Measurements from ENCODE around the gene RASA3. TPM values are rescaled to one million over a fixed set of nuclear protein-coding genes. Genes with fewer than 3 reads are reported as not detected.

The RASA3 gene
- total RNA-seq, 1 donor from 2014 or later, result 84.2 TPM

- intact Hi-C loops (cut with micrococcal nuclease), result no loop called here
Measured at GRCh38 chr13:114037674-114038073, 94.7 kb downstream of the RASA3 start.

DNA sequence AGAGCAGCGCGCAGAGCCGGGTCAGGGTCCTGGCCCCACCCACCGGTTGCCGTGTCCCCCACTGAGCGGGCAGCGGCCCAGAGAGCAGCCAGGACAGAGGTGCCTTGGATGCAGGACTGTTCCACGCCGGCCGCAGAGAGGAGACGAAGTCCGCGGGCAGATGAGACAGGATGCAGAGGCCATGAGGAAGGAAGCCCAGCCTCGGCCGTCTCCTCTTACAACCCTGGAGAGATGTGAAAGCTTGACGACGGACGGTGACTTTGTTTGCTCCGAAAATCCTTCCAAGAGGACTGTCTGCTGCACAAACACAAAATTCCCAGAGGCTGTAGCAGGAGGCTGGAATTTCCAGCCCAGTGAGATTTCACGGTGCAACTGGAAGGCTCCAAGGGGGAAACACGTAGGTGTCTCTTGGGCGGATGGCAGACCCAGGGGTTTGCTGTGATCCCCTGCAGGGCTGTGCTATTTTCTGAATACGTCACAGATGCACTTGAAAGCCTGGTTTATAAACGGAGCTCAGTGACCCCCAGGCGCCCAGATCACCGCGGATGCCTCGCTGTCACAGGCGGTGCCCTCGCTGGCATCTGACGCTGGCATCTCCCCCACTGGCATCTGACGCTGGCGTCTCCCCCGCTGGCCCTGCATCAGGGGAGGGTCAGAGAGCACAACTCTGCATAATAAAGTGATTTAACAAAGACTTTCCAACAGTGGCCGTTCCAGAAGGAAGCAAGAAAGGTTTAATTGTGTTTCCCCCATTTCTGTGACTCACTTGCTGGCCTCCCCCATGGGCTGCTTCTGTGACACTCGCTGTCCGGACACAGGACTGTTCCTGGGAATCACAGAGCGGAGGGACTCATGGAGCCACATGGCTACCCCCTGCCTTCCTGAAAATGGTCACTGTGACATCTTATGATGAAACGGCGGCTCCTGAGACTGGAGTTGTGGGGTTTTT, 96.6 kb downstream of the RASA3 start:
- intact Hi-C loops (cut with micrococcal nuclease), result no loop called here

- intact Hi-C loops (cut with micrococcal nuclease), result no loop called here
Measured at GRCh38 chr13:114035186-114035582, 97.2 kb downstream of the RASA3 start.

- intact Hi-C loops (cut with micrococcal nuclease), result no loop called here
Measured at GRCh38 chr13:114034481-114034891, 97.9 kb downstream of the RASA3 start.

GRCh38 chr13:114033541-114034315, 98.7 kb downstream of the RASA3 start:
- intact Hi-C loops (cut with micrococcal nuclease), result no loop called here

DNA sequence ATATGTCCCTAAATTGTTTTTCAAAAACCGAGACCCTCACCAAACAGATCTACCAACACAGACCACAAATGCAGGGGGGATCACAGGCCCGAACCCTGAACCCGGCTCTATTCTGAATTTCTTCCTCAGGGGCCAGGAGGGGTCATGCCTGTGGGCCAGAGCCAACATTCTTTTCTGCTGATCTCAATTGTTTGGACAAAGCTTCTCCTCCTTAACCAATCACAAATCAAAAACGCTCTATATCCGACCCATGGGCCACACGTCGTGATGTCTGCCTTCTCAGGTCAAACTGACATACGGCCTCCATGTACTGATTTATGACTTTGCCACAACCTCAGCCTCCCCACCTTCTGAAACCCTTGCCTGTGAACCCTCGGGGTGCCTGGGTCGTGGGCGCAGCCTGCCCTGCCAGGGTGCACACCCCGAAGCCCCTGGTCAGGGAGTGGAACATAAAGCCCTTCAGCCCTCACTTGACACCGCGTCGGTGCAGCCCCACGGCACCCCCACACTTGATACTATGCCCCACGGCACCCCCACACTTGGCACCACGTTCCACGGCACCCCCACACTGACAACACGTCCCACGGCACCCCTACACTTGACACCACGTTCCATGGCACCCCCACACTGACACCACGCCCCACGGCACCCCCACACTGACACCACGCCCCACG, 100.2 kb downstream of the RASA3 start:
- intact Hi-C loops (cut with micrococcal nuclease), result no loop called here

- intact Hi-C loops (cut with micrococcal nuclease), result no loop called here
Measured at GRCh38 chr13:114031631-114032030, 100.8 kb downstream of the RASA3 start.

DNA sequence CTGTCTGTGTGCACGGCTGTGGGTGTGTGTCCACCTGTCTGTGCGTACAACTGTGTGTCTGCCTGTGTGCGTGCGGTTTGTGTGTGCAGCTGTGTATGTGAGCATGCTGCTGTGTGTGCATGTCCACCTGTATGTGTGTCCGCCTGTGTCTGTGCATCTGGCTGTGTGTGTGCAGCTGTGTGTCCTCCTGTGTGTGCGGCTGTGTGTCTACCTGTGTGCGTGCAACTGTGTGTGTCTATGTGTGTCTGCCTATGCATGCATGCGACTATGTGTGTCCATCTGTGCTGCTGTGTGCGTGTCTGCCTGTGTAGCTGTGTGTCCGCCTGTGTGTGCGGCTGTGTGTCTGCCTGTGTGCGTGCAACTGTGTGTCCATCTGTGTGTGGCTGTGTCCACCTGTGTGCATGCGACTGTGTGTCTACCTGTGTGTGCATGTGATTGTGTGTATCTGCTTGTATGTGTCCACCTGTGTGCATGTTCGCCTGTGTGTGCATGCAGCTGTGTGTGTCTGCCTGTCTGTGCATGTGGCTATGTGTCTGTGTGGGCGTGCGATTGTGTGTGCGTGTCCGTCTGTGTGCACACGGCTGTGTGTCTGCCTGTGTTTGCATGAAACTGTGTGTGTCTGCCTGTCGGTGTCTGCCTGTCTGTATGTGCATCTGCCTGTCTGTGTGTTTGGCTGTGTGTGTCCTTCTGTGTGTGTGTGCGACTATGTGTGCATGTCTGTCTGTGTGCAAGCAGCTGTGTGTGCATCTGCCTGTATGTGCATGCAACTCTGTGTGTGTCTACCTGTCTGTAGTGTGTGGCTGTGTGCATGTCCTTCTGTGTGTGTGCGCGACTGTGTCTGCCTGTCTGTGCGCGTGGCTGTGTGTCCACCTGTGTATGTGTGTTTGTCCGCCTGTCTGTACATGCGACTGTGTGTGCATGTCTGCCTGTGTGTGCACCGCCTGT, 101.5 kb downstream of the RASA3 start:
- intact Hi-C loops (cut with micrococcal nuclease), result no loop called here

DNA sequence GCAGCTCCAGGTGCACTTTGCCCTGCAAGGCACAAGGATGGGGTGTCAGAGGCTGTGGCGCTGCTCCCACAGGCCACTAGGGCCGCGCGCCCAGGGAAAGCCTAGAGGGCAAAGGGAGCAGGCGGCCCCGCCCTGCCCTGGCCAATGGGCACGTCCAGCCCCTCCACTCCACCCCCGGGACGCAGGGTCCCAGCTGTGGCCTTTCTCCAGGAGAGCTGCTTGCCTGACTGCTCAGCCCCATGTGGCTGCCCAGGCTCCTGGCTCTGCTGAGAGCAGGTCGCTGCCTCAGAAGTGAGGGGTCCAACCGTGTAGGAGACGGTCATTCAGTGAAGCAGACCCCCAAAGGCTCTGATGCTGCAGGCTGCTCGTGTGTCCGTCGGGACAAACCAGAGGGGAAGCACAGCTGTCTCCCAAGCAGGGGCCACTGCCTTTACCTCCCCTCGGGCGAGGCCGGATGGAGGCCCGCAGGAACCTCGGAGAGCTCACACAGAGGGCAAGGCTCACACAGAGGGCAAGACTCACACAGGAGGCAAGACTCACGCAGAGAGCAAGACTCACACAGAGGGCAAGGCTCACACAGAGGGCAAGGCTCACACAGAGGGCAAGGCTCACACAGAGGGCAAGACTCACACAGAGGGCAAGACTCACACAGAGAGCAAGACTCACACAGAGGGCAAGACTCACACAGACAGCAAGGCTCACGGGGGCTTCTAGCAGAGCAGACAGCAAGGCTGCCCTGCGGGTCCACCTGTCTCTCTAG, 102.4 kb downstream of the RASA3 start:
- intact Hi-C loops (cut with micrococcal nuclease), result no loop called here

DNA sequence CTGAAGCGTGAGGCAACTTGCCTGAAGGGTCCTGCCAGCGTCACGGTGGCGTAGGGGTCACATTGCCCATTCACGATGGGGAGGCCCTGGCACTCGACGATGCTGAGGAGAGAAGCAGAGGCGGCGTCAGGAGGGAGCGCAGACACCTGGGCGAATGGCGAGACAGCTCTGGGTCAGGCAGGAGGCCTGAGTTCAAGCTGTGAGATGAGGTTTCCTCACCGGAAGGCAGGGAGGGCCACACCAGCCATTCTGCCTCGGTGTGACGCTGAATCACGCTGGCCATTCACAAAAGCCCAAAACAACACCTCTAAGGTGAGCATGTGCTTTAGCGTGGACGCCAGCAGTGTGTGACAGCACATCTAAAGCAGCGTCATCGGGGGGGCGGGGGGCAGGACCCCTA, 104.6 kb downstream of the RASA3 start:
- intact Hi-C loops (cut with micrococcal nuclease), result no loop called here

DNA sequence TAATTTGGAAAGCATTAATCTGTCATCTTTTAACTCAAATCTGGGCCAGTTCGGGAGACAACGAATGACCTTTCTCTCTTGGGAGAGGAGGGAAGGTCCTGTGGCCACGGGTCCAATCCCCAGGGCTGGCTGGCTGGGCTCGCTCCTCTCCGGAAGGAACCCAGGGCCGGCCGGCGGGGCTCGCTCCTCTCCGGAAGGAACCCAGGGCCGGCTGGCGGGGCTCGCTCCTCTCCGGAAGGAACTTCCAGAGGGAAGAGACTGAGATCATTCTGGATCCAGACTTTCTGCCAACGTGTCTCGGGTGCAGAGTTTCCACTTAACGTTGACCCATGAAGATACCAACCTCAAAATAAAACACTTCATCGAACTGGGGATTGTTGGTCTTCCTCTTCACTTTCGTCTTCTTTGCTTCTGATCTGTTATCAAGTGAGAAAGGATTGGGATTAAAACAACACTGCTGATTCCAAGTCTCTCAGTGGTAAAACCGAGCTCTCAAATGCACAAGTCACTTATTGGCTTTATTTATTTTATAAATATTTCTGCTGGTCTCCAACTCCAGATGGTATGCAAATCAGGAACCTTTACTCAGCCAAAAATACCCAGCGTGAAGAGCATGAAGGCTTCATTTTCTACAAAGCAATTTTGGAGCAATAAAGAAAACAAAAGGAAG, 105.2 kb downstream of the RASA3 start:
- intact Hi-C loops (cut with micrococcal nuclease), result no loop called here

DNA sequence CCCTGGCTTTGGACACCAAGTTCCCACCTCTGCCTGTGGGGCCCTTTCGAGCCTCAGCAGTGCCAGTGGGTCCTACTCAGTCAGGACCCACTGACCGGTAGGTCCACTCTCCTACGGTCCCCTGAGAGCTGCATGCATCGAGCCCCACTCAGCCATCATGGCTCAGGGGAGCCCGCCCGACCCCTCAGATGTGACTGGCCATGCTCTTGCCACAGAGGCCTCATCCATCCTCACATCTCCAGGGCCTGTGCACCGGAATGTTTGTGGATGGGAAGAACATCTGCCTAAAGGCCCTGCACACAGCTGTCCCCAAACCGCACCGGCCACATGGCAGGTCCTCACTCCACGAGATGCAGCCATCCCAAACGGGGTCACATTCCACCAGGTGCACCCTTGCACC, 105.9 kb downstream of the RASA3 start:
- intact Hi-C loops (cut with micrococcal nuclease), result no loop called here

- intact Hi-C loops (cut with micrococcal nuclease), result no loop called here
Measured at GRCh38 chr13:114025714-114026431, 106.5 kb downstream of the RASA3 start.

GRCh38 chr13:114025405-114025713, 107.1 kb downstream of the RASA3 start:
- intact Hi-C loops (cut with micrococcal nuclease), result no loop called here

- intact Hi-C loops (cut with micrococcal nuclease), result no loop called here
Measured at GRCh38 chr13:114024603-114025404, 107.6 kb downstream of the RASA3 start.

- intact Hi-C loops (cut with micrococcal nuclease), result no loop called here
Measured at GRCh38 chr13:114023716-114024602, 108.5 kb downstream of the RASA3 start.

GRCh38 chr13:114022876-114023275, 109.5 kb downstream of the RASA3 start:
- intact Hi-C loops (cut with micrococcal nuclease), result no loop called here

All from T-helper 2 cell treated with Interferon-gamma antibody and Interleukin-4, amounts not matched to agents 100 ng/mL and 5 ng/mL, for 36 hours (primary cell).